Activated CD8-positive, alpha-beta memory T cell treated with anti-CD3 and anti-CD28 coated beads for 48 hours (primary cell): ENCODE data around the gene PLCB1.

Experiments used
- DNase-seq, 3 experiments: peaks; one replicate each; pipeline ENCODE4 v3.0.0-alpha.2; 2020; ENCODE audit warnings: low read depth in 2 of 3, low spot score in 2 of 3

The PLCB1 gene

DNA sequence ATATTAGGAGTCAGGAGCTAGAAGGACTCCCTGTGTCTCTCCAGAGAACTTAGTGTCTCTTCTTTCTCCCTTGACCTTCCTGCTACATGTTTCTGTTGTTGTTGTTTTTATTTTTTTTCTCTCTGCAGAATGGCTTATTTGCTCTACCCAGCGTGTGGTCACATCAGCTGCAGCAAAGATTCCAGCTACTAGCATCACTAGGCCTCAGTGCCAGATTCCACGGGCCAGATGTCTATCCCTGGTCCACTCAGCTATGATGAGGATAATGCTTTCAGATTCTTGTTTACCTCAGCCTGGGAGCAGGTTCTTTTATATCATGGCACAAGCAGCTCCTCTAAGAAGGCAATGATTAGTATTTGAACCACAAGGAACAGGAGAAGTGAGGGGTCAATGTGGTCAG lies 110.0 kb downstream of the PLCB1 start:
- DNase-seq, result no peak

DNA sequence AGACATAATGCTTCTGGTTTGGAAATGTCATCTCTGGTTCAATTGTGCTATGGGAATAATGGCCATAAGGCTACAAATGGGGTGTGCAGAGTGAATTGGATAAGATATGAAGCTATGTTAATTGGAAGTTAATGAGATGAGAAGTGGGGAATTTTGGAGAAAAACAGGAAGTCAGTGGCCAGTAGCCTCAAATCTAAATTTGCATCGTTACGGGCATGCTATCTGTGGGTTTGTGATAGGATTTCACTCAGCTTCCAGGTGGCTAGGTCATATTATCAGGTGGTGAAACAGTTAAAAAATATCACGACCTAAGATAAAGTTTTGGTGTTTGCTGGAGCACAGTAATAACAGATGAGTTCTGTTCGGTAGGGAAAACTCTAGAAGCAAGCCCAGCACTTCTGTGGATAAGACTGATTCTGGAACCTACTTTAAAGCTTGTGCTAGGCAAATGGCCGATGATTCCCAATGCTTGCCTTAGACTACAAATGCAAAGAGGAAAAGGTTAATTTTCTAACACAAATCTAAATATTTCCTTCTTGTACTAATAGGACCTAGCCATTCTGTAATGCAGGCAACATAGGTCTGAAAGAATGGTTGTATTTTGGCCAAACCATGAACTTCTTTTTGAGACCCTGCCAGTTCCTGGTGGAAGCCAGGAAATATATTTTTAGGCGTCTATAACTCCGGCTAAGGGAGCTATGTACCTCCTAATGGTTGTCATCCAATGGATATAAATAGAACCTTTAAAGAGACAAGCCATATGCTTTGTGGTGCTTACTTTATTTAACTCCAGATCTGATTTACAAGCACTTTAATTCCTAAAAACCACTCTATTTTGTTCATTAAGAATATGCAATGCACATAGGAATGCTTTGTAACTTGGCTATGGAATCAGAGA lies 111.0 kb downstream of the PLCB1 start:
- no peak for DNase-seq

DNA sequence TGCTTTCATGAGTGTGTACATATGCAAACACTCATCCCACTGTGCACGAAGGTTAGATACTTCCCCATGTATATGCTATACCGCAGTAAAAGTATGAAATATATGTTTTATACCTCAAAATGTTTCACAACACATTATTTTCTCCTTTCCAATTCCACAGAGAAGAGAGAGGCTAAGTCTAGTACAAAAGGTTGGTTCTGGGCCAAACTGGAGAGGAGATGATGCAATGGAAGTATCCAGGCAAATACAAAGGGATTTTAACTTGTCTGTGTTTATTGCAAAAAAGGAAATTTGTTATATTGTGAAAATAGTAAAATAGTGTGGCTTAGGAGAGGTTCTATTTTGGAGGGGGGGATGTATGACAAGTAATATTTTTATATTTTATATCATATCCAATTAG lies 112.6 kb downstream of the PLCB1 start:
- DNase-seq, result no peak

DNA sequence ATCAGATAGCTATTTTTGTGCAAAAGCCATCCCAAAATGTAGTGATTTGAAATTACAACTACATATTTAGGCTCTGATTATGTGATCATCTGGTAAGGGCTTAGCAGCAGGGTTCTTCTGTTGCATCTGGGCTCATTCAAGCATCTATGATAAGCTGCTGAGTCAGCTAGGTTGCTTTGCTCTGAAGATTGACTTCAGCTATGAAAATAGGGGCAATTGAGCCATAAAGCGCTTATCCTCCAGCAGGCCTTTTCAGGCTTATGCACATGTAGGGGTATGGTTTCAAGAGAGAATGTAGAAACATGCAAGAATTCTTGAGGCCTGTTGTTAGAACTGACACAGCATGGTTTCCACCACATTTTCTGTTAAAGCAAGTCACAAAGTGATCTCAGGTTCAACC lies 114.1 kb downstream of the PLCB1 start:
- no peak for DNase-seq

DNA sequence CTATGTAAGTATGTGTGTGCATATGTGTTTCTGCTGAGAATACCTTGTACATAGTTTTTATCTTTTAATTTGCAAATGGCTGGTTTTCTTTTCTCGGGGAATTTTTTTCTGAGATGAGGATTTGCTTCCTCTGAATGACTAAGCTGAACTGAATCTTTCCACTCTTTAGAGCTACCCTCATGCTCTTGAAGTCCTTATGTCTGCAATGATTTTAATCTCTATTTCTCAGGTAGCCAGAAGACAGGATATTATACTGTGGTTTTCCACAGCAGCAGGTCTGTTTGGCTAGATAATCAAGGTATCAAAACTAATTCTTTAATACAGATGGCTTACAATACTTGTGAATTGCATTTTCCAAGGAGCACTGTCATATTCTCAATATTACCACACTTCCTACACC lies 114.7 kb downstream of the PLCB1 start:
- no peak for DNase-seq

DNA sequence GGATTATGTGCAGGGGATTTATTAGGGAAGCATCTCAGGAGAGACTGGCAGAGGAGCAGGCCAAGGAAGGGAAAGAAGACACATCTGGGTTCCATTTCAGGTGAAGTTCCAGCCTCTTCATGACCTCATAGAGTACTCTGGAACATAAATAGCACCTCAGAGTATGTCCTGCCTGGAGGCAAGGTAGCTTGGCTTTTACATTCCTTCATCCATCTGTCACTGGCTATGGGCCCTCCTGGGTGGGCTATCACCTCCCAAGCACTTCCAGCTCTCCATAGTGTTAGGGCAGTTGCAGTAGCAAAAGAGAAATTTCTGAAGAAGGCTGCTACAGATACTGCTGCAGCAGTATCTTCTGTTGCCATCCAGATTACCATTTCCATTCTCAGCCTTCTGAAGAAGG lies 116.0 kb downstream of the PLCB1 start:
- DNase-seq, result no peak

DNA sequence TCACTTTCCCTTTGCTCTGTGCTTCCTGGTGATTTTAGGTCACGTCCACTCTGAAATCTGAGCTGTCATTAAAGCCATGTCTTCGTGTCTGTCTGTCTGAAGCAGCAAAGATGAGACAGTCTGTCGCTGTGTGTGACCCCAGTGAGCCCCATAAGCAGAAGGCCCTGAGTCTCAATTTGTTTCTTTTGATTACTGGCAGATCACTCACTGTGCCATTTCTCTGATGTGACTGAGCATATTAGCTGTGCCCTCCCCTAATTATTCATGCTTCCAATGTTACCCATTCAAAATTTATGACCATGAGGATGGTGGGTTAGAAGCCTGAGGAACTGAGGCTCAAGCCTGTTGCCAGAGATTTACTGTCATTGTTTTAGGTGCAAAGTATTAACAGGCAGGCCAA lies 117.6 kb downstream of the PLCB1 start:
- no peak for DNase-seq

DNA sequence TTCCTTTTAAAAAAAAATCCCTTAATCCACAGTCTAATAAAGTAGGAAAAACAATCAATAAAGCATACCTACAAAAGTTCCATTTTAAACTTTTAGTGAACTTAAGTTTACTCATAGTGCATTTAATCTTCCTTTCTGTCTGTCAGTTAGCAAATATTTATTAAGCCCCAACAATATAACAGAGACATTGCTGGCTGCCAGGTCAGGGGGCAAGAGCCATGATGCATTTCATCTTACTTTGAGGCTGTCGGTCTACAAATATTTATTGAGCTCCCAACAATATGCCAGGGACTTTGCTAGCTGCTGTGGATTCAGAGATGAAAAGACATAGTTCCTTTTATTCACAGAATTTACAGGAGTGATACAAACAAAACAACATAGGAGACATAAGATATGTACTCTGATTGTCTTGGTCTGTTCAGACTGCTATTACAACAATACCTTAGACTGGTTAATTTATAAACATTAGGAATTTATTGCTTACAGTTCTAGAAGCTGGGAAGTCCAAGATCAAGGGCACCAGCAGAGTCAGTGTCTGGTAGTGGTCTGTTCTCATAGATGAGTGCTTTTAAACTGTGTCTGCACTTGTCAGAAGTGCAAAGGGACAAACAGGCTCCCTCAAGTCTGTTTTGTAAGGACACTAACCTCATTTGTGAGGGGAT lies 118.6 kb downstream of the PLCB1 start:
- DNase-seq, result no peak

DNA sequence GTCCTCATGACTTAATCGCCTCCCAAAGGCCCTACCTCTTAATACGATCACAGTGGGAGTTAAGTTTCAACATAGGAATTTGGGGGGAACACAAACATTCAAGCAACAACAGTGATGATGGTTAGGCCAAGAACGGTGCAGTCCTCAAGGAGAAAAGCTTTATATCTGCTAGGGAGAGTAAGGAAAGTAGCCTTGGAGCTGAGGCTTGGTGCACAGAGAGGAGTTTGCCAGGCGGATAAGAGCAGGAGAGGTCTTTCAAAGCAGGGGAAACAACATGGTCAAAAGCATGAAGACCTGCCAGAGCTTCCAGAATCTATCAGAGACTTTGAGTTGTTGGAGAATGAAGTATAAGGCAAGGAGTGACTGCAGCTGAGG lies 119.1 kb downstream of the PLCB1 start:
- DNase-seq, result no peak

DNA sequence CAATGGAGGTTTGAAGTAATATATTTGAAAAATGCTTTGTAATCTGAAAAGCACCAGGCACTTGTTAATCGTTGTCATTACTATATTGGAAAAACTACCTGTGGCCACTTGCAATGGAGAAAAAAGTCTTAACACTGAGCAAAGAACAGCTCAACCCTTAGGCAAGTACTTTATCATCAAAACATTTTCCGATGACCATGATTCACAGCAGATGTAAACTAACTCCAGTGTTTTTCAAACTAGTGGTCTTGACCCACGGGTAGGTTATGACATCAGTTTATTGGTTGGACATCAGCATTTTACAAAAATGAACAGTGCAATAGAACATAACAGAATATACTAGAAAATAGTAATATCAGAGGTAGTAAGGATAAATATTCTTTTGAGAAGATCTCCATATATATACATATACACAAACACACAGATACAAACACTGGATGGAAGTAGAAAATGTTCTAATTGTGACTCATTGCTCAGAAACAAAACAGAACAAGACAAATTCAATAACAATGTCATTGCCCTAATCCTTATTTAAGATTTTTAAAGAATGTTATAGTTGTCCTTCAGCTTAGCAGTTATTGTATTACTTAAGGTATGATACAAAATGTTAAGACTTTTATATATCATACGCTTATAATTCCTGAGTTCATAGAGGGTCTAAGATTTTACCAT lies 123.0 kb downstream of the PLCB1 start:
- no peak for DNase-seq

DNA sequence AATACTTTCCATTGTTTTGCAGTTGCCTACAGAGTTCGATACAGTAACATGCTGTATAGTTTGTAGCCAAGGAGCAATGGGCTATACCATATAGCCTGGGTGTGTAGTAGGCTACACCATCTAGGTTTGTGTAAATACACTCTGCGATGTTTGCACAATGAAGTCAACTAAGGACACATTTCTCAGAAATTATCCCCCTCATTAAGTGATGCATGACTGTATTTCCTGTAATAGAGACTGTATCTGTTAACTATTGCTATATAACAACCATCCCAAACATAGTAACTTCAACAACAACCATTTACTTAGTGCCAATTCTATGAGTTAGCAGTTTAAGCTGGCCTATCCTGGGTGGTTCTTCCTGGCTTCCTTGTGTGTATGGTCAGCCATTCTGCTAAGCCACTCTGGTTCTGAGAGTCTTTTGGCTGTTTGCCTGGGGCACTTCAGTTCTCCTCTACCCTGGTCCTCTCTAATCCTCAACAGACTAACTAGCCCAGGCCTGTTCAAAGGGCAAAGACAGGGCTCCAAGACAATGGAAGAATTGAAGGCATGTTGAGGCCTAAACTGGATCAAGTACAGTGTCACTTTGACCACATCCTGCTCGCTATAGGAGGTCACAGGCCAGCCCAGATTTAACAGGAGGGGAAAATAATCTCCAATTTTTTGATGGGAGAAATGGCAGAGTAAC lies 124.0 kb downstream of the PLCB1 start:
- DNase-seq, result no peak

DNA sequence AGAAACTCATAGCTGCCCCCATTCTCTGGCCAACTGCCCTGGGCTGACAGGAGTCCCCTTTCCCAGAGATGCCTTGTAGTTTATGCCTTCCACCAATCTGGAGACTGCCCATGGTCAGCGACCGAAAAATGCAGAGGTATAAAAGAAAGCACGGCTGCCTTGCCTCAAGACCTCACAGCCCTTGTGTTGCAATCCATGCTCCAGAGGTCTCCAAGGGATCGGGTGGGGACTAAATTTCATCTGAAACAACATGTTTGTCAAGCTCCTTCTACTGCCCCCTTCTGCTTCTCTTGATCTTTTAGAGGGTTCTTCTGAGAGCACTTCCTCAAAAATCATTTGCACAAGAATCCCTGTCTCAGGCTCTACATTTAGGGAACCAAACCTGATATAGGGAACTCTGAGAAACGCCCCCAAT lies 128.8 kb downstream of the PLCB1 start:
- no peak for DNase-seq

DNA sequence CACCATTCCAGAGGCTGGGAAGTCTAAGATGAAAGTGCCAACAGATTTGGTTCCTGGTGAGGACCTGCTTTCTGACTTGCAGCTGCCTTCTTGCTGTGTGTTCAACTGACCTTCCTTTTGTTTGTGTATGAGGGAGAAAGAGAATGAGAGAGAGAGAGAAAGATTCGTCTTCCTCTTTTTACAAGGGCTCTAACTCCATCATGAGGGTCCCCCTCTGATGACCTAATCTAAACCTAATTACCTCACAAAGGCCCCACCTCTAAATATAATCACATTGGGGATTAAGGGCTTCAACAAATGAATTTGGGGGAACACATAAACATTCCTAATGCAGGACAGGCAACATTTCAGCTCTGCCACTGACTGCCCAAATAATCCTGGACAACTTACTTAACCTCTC lies 130.7 kb downstream of the PLCB1 start:
- DNase-seq, result no peak

DNA sequence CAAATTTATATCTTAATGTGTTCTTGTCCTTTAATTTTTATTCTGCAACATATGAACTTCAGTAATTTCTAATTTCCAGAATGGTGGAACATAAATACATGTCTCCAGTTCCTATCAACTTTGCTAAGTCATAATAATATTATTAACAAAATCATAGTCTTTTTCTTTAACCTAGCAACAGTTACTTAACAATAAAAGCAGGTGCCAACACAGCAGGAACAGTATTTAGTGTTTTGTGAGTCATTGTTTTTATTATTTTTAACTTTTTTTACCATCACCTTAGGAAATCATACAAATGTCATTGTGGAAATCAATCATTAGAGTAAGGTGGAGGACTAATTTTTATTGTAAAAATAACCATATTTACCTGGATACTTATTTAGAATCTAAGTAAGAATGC lies 133.5 kb downstream of the PLCB1 start:
- no peak for DNase-seq

DNA sequence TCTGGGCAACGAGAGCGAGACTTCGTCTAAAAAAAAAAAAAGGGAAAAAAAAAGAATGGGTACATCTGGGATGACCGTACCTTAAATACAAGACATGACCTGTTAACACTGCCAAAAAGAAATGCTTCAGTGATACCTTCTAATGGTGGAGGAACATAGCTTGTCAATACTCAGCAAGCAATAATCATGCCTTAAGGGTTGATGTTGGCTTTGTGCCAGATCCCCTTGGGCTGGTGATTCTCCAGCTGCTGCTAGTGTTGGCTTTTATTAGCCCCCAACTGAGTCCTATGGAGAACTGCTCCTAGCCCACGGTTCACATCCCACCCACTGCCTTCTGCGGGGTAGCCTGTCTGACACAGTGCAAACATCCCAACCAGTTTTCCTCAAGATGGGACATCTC lies 134.9 kb downstream of the PLCB1 start:
- no peak for DNase-seq

DNA sequence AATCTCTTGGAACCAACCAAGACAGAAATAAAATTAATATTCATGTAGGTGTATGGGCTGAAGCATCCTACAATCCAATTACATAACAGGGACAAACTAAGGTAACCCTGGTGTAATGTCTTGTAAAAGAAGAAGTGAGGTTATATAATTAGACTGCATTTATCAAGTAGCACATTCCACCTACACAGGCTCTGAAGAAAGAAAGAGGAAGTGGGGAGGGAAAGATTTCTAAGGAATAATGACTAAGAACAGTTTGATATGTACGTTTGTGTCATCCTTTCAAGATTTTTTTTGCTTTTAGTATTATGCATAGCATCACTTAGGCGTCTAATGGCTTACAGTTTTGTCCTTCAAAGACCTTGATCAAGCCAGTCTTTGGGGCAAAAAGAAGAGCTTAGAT lies 139.7 kb downstream of the PLCB1 start:
- DNase-seq, result no peak

DNA sequence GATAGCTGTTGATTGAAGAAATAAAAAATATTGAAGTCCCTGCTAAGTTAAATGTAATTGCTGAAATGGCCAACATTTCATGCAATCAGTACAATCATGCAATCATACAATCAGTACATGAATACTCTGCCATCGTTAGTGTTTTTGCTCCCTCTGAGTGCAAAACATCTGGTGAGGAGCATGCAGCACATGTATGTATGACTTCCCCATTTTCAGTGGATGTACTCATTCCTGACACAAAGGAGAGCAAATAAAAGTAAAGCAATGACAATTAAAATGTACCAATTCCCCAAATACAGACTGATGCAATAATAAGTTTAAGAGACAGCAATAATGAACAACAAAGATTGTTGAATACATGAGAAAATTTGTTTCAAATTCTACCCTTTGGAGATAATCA lies 140.7 kb downstream of the PLCB1 start:
- DNase-seq, result no peak

DNA sequence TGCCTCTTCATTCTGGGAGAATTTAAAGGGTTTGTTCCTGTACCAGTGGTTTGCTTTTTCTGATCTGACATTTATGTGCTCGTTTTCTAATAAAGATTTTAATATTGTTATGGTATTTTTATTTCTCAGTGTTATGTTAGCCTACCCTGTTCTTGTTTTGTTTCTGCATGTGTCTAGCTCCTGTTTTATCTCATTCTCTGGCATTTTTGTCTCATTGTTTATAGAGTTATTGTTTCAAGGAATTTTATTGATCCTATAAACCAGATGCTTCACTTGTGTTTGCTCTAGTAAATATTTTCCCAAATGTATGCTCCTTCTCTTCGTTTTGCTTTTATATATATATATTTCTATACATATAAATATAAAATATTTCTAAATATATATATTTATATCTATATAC lies 152.8 kb downstream of the PLCB1 start:
- no peak for DNase-seq

DNA sequence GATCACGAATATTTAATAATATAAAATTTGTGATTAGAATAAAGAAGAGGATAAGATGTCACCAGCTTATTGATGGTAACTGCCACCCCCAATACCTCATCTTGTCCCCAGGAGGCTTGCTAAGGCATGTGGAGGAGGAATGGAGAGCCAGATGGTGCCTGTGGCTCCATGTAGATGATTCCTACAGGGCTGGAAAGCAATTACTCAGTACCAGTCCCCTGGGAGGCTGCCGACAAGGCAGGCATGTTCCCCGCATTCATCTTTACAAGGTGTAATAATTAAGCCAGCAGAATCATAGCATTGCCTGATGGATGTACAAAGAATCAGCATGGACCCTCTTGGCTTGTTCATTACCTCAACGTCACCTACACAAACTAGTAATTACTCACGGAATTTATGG lies 155.3 kb downstream of the PLCB1 start:
- DNase-seq, result no peak

DNA sequence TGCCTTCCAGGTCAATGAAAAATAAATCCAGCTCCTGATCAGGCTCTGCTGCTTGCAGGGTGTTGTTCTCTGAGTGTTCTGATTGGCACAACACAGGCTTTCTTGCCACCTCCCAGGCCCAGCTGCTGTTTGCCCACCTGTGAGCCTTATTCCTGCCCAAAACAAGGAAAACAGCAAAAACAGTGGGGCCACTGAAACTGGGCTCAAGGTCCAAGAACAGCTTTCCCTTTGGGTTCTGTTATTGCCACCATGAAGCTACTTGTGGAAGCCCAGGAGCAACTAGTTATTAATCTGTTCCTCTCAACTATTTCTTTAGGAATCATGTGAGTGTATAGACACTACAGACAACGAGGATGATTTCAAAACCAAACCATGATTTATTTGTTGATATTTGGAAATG lies 159.1 kb downstream of the PLCB1 start:
- no peak for DNase-seq

DNA sequence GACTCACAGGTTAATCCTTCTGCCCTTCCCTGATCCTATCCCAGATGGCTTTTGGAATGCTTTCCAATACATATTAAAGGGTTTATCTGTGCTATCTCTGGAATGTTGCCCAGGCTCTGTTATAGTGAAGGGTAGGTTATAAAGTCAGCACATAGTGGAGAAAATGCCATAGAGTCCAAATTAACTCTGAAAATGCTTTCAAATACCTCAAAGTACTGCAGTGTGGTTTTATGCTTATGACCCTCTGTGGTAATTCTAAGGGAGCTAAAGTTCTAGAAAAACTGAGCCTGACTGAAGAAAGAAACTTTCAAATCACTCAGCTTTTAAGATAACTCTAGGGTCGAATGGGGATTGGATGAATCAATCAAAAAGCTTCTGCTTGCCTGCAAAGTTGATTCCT lies 159.8 kb downstream of the PLCB1 start:
- no peak for DNase-seq

DNA sequence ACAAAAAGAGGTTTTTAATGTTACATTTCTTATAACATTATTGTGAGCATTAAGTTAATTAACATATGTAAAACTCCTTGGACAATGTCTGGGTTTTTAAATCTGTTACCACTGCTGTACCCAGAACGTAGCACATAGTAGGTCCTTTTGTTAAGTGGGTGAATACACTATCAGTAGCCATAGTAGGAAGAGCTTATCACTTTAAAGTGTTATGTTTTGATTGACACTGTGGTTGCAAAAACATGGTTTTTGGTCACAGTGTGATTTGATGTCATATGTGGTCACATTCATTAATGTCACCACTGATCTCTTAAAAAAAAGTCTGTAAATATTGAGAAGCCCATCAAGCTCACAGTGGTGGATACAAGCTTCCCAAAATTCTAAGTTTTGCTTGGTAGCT lies 160.7 kb downstream of the PLCB1 start:
- no peak for DNase-seq
